ENCODE measurements around the gene SPECC1L.

DNA sequence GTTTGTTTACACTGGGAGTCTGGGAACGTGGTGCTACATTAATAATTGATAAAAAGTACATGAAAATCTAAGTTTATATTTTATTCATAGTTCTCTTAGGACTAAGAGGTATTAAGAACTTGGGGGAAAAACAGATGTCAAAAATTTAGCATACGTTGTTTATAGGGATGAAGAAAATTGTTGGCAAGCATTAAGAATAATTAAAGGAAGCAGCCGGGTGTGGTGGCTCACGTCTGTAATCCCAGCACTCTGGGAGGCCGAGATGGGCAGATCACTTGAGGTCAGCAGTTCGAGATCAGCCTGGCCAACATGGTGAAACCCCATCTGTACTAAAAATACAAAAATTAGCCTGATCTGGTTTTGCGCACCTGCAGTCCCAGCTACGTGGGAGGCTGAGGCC, 96.1 kb downstream of the SPECC1L start:
- TF ChIP-seq, protein P1, sequence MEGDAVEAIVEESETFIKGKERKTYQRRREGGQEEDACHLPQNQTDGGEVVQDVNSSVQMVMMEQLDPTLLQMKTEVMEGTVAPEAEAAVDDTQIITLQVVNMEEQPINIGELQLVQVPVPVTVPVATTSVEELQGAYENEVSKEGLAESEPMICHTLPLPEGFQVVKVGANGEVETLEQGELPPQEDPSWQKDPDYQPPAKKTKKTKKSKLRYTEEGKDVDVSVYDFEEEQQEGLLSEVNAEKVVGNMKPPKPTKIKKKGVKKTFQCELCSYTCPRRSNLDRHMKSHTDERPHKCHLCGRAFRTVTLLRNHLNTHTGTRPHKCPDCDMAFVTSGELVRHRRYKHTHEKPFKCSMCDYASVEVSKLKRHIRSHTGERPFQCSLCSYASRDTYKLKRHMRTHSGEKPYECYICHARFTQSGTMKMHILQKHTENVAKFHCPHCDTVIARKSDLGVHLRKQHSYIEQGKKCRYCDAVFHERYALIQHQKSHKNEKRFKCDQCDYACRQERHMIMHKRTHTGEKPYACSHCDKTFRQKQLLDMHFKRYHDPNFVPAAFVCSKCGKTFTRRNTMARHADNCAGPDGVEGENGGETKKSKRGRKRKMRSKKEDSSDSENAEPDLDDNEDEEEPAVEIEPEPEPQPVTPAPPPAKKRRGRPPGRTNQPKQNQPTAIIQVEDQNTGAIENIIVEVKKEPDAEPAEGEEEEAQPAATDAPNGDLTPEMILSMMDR (IDR thresholded peaks at IDR 0.05), result no peak
- TF ChIP-seq POLR2A (IDR thresholded peaks at IDR 0.05), result no peak
